HG03066 (cell line): Measurements from ENCODE around the gene YPEL2.

Experiments used
- ATAC-seq: cut with Tn5 transposase; IDR thresholded peaks from one replicate; pipeline ENCODE4 v1.9.1; 2021; ENCODE audit warnings: low read depth; ENCODE audit not compliant: unreplicated experiment

Gene YPEL2

GRCh38 chr17:59426031-59426430 is 94.6 kb downstream of the YPEL2 start:
- ATAC-seq, result no peak

GRCh38 chr17:59427425-59427921 is 96.0 kb downstream of the YPEL2 start:
- no peak for ATAC-seq

- ATAC-seq, result no peak
Measured at GRCh38 chr17:59427996-59428395, 96.5 kb downstream of the YPEL2 start.

GRCh38 chr17:59428916-59429485 is 97.5 kb downstream of the YPEL2 start:
- no peak for ATAC-seq

GRCh38 chr17:59431601-59432000 is 100.1 kb downstream of the YPEL2 start:
- ATAC-seq, result no peak

- ATAC-seq, result no peak
Measured at GRCh38 chr17:59432657-59433056, 101.2 kb downstream of the YPEL2 start.

GRCh38 chr17:59433586-59433985 is 102.1 kb downstream of the YPEL2 start:
- ATAC-seq, result no peak

GRCh38 chr17:59434429-59434828 is 103.0 kb downstream of the YPEL2 start:
- no peak for ATAC-seq

GRCh38 chr17:59435238-59435637 is 103.8 kb downstream of the YPEL2 start:
- ATAC-seq, result no peak

GRCh38 chr17:59436900-59437299 is 105.4 kb downstream of the YPEL2 start:
- ATAC-seq, result no peak

- no peak for ATAC-seq
Measured at GRCh38 chr17:59437791-59438281, 106.4 kb downstream of the YPEL2 start.

GRCh38 chr17:59439262-59439661 is 107.8 kb downstream of the YPEL2 start:
- no peak for ATAC-seq

- ATAC-seq, result no peak
Measured at GRCh38 chr17:59439741-59440211, 108.3 kb downstream of the YPEL2 start.

GRCh38 chr17:59440757-59441463 is 109.5 kb downstream of the YPEL2 start:
- peak; percentile 73 for ATAC-seq

- no peak for ATAC-seq
Measured at GRCh38 chr17:59441464-59442096, 110.1 kb downstream of the YPEL2 start.

- ATAC-seq, result no peak
Measured at GRCh38 chr17:59443106-59443505, 111.7 kb downstream of the YPEL2 start.
